Ramos (cell line): ENCODE results near the gene PRRT1.
"Not testable (repeated sequence)": the region's sequence is repeated elsewhere in the genome, so short reads cannot be mapped to it uniquely, and the experiment has no call there.

Experiments used
- in situ Hi-C: fragments of 300-500 bp; cut with MboI; formaldehyde crosslinking; loops from one replicate; pipeline ENCODE4 v1.14.3; 2022; ENCODE audit warnings: low sequenced_read_pairs; ENCODE audit not compliant: unreplicated experiment

PRRT1 gene

DNA sequence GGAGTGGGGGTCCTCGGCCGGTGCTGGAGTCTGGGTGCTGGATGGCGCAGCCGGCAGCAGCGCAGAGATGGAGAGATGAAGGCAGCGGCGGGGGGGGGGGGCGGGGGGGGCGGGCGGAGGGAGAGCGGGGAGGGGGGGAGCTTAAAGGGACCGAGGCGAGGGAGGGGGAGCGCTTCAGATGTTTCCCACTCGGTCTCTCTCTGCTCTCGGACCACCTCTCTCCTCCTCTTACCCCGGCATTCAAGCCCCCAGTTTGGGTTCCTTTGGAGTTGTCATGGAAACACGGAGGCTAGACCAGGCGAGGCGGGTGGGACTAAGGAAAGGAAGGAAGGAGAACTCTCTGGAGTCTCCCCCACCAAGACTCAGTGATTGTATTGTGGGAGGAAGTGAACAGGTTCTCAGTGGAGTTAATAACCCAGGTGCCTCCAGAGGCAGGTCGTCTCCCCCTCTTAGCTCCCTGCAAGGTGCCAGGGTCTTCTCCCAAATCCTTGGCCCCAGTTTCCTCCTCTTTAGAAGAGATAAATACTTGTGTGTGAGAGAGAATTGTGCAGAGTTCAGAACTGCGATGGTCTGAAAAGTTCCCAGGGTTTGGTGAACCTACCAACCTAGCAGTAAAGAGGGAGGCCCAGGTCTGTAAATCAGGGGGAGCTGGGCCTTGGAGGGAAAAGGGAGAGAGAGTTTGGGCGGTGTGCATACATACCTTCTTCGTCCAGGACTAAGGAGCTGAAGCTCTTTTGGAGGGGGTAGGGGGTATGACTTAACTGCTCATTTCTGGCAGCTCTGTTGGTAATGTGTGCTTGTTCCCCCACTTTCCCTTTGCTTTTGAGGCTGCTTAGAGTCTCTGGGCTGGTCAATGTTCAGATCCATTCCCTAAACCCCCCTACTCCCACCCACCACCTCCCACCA, at the start of gene PRRT1:
Gene PRRT1 (minus strand): TSS at position 77 of the 906 bp plus-strand sequence. CDS start 112 bp downstream, outside the sequence.
- in situ Hi-C loops, result no loop called here

DNA sequence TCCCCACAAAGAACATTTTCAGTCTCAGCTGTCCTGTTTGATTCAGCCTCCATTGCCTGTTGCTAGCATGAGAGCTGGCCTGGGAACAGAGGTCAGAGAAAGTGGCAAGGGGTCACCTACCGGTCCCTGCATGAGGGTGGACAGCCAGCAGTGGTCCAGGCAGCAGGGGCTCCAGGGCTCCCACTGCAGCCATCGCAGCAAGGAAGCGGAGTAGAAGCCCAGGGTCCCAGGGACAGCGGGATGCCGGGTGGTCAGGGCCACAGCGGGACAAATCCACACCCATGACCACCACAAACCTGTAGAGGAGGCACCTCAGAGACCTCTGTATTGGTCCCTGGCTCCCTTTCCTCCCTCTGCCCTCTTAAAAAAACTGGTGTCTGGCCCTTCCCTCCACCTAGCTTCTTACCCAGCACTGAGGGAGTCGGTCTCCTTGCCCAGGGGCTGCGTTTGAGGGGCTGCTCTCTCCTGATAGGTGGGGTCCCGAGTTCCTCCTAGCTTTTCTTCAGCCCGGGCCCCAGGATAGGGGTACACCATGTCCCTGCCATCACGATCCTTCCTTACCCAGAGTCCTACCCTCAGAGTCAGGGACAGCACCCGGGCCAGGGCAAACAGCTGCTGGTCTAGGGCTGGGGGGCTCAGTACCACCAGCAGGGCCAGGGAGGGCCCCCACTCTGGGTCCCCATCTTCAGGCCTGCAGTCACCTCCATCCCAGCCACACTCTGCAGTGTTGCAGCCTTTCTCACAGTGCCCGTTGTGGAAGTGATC, 49.2 kb upstream of the PRRT1 start:
- in situ Hi-C loops, result no loop called here

- in situ Hi-C loops, result no loop called here
Measured at GRCh38 chr6:32198866-32199265, 47.1 kb upstream of the PRRT1 start.

DNA sequence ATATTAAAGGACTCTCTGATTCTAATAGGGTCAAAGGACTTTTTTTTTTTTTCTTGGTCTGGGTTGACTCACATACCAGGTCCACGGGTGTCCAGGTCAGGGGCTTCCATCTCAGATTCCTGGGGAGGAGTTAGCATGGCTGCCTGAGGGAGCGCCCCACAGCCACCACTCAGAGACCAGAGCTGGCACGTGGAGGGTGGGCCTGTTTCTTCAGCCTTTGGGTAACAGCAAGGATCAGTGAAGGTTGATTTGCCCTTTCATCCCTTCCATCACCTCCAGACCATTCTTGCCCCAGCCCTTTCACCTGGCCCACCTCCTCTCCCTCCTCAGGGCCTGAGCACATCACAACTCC, 46.6 kb upstream of the PRRT1 start:
- in situ Hi-C loops, result no loop called here

DNA sequence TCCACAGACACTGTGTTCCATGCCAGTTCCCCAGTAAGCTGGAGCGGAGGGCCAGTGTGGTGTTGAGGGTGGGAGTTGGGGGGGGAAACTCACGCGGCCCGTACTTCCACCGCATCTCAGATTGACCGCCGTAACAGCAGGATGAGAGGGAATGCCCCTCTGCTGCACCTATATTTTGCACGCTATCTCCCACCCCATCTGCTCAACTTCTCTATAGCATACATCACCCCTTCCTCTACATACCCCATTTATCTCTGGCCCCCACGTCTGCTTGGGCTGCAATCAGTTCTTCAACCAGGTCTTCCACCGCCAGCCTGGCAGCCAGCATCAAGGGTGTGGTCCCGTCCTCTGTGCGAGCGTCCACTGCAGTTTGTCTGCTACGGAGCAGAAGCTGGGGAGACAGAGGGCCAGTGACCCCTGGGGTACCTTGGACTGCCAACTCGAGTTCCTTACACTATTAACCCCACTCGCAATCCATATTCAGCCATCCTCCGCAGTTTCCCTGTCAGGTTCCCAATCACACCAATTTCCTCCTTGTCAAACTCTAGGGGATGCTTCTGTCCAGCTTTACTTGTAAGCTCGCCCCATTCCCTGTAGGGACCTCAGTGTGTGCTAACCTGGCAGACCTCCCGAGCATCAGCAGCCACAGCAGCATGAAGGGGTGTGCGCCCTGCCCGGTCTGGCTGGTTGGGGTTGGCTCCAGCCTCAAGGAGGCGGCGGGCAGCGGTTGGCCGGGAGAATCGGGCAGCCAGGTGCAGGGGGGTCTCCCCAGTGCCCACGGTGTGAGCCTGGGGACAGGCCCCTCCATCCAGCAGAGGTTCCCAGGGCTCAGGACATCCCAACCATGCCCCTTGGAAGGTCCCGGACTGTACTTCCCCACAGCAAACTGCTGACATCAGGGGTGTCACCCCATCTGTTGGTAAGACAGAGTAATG, 45.2 kb upstream of the PRRT1 start:
- in situ Hi-C loops, result no loop called here

- in situ Hi-C loops, result no loop called here
Measured at GRCh38 chr6:32195902-32196681, 44.4 kb upstream of the PRRT1 start.

DNA sequence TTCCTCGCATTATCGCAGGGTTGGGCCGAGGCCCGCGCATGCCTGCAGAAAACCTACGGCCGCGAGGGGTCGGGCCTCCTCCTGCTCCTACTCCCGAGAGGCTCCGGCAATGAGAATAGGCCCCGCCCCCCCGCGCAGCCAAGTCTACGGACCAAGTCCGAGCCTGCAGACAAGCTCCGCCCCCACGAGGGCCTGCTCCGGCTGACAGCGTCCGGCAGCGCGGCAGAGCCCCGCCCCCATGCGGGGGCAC, 43.8 kb upstream of the PRRT1 start:
- in situ Hi-C loops, result no loop called here

DNA sequence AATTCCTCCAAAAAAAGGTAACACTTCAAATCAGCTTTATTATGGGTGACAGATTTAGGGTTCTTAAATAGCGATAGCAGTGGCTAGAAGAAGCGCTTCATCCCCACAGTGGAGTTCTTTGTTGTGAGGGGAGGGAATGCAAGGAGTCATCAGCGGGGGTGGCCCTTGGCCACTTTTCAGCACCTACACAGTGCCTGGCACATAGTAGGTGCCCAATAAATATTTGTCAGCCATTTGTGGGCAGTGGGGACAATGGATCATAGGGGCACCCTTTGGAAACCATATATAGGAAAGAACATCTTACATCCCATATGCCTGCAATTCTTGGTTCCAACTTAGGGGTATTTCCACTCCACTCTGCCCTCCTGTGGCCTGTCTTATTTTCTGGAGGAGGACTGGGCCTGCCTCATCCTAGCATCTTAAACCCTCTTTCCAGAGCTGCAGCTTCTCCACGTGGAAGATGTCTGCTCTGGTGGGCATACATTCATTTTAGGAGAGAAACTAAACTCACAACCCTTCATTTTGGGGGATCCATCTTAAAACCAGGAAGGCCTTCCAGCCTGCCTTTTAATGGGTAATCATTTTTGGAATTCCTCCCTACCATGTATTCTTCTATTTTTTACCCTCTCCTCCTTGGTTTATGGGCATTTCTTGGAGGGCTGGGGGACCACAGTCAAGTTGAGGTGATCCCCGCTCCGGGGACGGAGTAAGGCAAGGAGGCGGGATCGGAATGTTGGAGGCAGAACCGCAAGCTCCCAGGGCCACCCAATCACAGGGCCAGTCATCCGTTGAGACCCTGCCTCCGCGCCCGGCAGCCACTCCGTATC, 43.3 kb upstream of the PRRT1 start:
- in situ Hi-C loops, result no loop called here

DNA sequence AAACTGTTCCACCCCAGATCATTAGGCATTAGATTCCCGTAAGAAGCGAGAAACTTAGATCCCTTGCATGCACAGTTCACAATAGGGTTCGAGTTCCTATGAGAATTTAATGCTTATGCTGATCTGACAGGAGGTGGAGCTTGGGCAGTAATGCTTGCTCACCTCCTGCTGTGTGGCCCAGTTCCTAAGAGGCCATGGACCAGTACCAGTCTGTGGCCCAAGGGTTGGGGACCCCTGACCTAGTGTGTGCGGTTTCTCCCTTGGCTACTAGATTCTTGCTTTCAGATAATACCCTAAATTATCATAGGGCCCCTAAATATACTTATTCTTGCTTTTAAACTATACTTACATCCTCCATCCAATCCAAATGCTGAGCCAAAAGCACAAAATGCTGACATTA, 42.6 kb upstream of the PRRT1 start:
- in situ Hi-C loops, result no loop called here

- in situ Hi-C loops, result not testable (repeated sequence)
Measured at GRCh38 chr6:32193096-32193495, 41.4 kb upstream of the PRRT1 start.

- in situ Hi-C loops, result no loop called here
Measured at GRCh38 chr6:32192608-32193039, 40.9 kb upstream of the PRRT1 start, which contains the start of gene GPSM3. Gene GPSM3, minus strand, starts transcription at chr6:32192643. Its CDS starts 130 bp downstream, at chr6:32192513.

DNA sequence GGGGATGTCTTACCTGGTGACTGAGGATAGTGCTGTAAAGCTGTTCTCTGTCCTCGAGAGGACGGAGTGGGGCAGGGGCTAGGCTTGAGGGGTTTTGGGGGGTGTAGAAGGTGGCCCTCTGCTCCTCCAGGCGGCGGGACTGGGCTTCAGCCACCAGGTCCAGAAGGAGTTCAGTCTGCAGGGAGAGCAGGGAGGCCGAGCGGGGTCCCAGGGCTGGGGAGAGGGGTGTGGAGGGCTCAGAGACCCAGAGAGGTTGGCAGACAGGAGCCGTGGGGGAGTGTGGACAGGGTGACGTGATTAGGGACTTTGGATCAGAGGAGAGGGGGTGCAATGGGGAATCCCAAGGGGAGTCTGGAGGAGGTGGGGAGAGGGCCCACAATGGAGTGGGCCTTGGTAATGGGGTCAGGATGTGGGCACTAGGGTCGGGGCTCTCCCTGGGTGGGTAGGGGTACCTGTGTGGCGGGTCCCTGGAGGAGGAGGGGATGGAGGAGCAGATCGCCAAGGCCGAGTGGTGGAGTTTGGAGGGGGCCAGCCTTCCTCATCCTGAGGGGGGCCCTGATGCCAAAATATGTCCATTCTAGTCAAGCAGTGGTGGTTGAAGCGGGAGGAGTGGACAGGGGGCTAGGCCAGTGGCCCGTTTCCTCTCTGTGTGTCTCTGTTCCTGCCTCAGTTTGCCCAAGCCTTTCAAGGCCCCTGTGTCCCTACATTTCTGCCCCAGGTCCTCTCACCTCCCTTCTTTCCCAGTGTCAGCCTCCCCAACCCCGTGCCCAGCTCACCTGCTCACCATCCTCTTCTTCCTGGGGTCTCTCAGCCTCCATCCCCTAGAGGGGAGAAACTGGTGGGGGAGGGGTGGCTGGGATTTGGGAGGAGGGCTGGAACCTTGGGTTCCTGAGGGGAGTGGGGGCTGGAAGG, 40.2 kb upstream of the PRRT1 start:
- in situ Hi-C loops, result no loop called here

DNA sequence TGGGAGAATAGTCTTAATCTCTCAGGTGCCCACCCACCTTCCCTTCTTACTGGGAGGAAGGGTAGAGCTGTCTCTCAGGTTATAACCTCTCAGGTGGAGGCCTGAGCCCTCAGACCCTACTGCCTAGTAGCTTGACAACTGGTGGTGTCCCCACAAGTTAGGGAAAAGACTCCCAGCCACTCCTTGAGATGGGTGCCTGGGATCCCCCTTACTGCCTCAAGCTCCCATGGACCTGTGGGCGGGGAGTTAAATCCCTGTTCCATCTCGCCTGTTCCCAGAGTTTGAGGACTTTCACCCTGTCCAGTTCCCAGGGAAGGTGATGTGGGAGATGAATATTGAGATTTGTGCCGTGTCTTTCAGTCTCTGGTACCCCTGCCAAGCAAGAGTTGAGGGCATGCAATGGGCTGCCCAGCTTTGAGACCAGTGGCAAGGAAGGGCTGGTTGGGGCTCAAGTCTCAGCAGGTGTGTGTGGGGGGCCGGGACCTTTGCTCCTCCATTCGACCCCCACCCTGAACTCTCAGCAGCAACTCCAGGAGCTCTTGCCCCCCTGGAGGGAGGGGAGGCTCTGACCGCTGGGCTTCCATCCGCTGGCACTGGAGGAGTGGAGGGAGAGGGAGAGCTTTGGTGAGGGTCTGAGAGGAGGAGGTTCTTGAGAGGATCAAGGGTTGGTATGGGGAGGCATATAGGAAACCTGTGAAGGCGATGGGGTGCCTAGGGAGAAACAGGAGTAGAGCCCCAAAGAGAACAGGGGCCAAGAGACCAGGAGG, 39.4 kb upstream of the PRRT1 start:
- in situ Hi-C loops, result no loop called here

GRCh38 chr6:32190054-32190851, 38.5 kb upstream of the PRRT1 start, which contains the start of gene PBX2:
Gene PBX2, minus strand, starts transcription at chr6:32190202. Its CDS starts 287 bp downstream, at chr6:32189915.
- in situ Hi-C loops, result no loop called here

DNA sequence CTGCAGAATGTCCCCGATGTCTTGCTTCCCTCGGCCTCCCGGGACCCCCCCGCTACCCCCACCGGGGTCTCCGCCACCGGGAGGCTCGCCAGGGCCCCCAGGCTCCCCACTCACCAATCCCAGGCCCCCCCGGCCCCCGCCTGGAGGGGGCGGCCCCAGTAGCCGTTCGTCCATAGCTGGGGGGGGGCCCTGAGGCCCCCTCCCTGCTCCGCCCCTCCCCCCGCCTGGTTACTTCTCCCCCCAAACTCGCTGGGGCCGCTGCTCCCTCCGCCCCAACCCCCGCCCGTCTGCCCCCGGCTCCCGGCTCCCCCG, 38.0 kb upstream of the PRRT1 start:
- in situ Hi-C loops, result no loop called here

- in situ Hi-C loops, result no loop called here
Measured at GRCh38 chr6:32189069-32189741, 37.5 kb upstream of the PRRT1 start.
